PFSK-1 (cell line): ENCODE measurements around the gene TRABD2A.

Source experiments
- FOXP2 ChIP-seq: optimal IDR thresholded peaks from 2 replicates; pipeline ENCODE3; 2011; ENCODE audit warnings: borderline replicate concordance, control low read depth, inconsistent platforms; ENCODE audit not compliant: insufficient read depth; ENCODE audit errors: extremely low read length, extremely low read depth
- POLR2AphosphoS5 ChIP-seq: IDR thresholded peaks from 2 replicates; pipeline ENCODE4 v1.6.1; 2012; ENCODE audit warnings: low read depth, mild to moderate bottlenecking, control low read depth, low read length, moderate library complexity
- SIN3A ChIP-seq: IDR thresholded peaks from 2 replicates; pipeline ENCODE4 v1.6.1; 2012; ENCODE audit warnings: mild to moderate bottlenecking, low read length, moderate library complexity, borderline replicate concordance; ENCODE audit not compliant: insufficient read depth
- TAF1 ChIP-seq: IDR thresholded peaks from 2 replicates; pipeline ENCODE4 v1.6.1; 2012; ENCODE audit warnings: low read length, control low read depth, borderline replicate concordance; ENCODE audit not compliant: insufficient read depth
- TF ChIP-seq, protein P1 (sequence below), 2 experiments: IDR thresholded peaks; 2 replicates each; pipeline versions ENCODE4 v1.6.1 to v1.8.0; 2011 to 2012; ENCODE audit warnings: low read depth in 2 of 2, low read length in 2 of 2, control low read depth in 1 of 2, inconsistent platforms in 1 of 2, mild to moderate bottlenecking in 1 of 2, moderate library complexity in 1 of 2; ENCODE audit not compliant: insufficient read depth in 1 of 2

Gene TRABD2A

DNA sequence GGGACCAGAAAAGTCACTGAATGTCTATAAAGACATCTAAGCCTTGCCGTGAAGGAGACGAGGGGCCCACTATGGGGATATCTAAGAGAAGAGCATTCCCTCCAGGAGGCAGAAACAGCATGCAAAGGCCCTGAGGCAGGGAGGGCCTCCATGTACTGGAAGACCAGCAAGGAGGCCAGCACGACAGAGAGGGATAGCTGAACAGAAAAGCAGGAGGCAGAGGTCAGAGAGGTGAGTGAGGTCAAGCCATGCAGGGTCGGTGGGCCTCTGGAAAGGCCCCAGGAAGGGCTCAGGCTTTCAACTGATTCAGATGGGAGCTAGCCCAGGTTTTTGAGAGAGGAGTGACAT is 5.7 kb downstream of the TRABD2A start:
- no peak for TF ChIP-seq POLR2AphosphoS5
- TF ChIP-seq, protein P1, sequence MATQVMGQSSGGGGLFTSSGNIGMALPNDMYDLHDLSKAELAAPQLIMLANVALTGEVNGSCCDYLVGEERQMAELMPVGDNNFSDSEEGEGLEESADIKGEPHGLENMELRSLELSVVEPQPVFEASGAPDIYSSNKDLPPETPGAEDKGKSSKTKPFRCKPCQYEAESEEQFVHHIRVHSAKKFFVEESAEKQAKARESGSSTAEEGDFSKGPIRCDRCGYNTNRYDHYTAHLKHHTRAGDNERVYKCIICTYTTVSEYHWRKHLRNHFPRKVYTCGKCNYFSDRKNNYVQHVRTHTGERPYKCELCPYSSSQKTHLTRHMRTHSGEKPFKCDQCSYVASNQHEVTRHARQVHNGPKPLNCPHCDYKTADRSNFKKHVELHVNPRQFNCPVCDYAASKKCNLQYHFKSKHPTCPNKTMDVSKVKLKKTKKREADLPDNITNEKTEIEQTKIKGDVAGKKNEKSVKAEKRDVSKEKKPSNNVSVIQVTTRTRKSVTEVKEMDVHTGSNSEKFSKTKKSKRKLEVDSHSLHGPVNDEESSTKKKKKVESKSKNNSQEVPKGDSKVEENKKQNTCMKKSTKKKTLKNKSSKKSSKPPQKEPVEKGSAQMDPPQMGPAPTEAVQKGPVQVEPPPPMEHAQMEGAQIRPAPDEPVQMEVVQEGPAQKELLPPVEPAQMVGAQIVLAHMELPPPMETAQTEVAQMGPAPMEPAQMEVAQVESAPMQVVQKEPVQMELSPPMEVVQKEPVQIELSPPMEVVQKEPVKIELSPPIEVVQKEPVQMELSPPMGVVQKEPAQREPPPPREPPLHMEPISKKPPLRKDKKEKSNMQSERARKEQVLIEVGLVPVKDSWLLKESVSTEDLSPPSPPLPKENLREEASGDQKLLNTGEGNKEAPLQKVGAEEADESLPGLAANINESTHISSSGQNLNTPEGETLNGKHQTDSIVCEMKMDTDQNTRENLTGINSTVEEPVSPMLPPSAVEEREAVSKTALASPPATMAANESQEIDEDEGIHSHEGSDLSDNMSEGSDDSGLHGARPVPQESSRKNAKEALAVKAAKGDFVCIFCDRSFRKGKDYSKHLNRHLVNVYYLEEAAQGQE (IDR thresholded peaks at IDR 0.05; ENCODE audit: insufficient read depth in 1 of 2, low read depth in 2 of 2, low read length in 2 of 2), result no peak
- TF ChIP-seq SIN3A, result no peak
- no peak for TF ChIP-seq FOXP2
- no peak for TF ChIP-seq TAF1

DNA sequence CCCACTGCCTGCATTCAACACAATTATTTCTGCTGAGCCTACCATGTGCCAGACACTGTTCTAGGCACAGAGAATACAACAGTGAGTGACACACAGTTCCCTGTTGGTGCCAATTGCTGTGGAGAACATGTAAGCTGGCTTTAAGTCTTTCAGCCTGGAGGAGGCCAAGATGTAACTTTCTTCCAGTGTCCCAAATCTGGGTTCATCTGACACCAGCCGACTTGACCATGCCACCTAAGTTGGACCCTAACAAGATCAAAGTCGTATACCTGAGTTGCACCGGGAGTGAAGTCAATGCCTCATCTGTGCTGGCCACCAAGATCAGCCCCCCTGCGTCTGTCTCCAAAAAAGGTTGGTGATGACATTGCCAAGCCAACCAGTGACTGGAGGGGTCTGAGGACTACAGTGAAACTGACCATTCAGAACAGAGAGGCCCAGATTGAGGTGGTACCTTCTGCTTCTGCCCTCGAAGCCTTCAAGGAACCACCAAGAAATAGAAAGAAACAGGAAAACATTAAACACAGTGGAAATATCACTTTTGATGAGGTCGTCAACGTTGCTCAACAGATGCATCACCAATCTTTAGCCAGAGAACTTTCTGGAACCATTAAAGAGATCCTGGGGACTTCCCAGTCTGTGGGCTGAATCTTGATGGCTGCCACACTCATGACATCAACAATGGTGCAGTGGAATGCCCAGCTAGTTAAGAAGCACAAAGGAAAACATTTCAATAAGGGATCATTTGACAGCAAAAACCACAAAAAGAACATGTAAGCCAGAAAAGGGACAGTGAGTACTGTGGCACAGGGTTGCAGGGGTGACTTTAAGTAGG is 6.3 kb downstream of the TRABD2A start:
- TF ChIP-seq POLR2AphosphoS5 (no peak), FOXP2 (no peak), TAF1 (no peak), SIN3A (no peak)
- TF ChIP-seq, protein P1 (IDR thresholded peaks at IDR 0.05; ENCODE audit: insufficient read depth in 1 of 2, low read depth in 2 of 2, low read length in 2 of 2), result no peak

DNA sequence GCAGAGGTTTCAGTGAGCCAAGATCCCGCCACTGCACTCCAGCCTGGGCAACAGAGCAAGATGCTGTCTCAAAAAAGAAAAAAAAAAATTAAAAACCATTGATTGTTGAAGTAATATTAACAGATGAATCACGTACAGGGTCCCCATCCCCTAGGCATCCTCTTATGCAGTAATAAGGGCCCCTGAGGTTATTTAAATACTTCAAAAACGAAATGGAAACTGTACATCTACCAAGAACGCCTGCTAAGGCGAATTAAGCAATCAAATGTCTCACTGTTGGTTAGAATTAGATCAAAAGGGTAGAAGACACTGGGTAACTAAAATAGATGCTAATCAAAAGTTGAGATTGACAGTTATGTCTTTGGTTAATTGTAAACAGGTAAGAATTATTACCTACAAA is 7.5 kb downstream of the TRABD2A start:
- TF ChIP-seq, protein P1 (IDR thresholded peaks at IDR 0.05; ENCODE audit: insufficient read depth in 1 of 2, low read depth in 2 of 2, low read length in 2 of 2), result no peak
- TF ChIP-seq SIN3A (no peak), FOXP2 (no peak), TAF1 (no peak), POLR2AphosphoS5 (no peak)

DNA sequence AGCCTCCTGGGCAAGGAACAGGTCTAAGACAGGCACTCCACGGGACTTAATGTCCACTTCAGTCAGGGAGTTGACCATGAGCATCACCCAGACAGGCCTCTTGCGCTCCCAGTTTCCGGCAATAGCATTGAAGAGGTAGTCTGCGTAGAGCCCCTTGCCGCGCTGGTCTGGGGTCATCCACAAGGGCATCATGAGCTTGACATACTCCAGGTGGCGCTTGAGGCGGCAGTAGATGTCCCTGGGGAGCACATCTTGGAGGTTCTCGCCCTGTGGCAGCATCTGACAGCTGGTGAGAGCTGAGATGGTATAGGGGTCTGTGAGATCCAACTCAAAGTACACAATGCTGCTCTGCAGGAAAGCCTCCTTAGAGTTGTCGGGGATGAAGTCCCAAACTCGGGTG is 10.6 kb downstream of the TRABD2A start:
- TF ChIP-seq, protein P1 (IDR thresholded peaks at IDR 0.05; ENCODE audit: insufficient read depth in 1 of 2, low read depth in 2 of 2, low read length in 2 of 2), result no peak
- TF ChIP-seq FOXP2 (no peak), TAF1 (no peak), POLR2AphosphoS5 (no peak), SIN3A (no peak)

DNA sequence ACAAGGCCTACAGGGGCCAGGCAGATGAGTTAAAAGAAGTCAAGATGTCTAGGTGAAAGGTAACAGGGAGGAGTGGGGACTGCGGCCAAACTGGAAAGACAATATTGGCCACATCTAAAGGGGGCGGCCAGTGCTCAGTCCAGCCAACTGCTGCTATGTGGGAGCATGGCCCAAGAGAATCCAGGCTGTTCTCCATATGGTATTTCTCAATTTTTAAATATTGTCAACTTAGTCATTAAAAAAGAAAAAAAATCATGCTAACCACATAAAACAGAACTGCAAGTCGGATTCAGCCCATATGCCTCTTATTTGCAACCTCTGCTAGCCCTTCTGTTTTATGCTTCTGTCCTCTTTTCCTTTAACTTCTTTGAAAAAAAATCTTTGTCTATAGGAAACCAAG is 14.8 kb downstream of the TRABD2A start:
- TF ChIP-seq TAF1 (no peak), POLR2AphosphoS5 (no peak), FOXP2 (no peak), SIN3A (no peak)
- TF ChIP-seq, protein P1 (IDR thresholded peaks at IDR 0.05; ENCODE audit: insufficient read depth in 1 of 2, low read depth in 2 of 2, low read length in 2 of 2), result no peak
